HEK293 (cell line): ENCODE data around the gene CDH6.

Experiments used
- AEBP2 ChIP-seq: fragments of 450-650 bp; formaldehyde crosslinking; IDR thresholded peaks from 2 replicates; pipeline ENCODE4 v1.5.1; 2016; ENCODE audit warnings: missing biosample characterization, missing genetic modification characterization, borderline replicate concordance
- CTCF ChIP-seq: fragments of 450-650 bp; formaldehyde crosslinking; IDR thresholded peaks from 2 replicates; pipeline ENCODE4 v1.5.1; 2016; ENCODE audit warnings: missing biosample characterization, missing genetic modification characterization
- MYNN ChIP-seq: fragments of 450-650 bp; formaldehyde crosslinking; IDR thresholded peaks from 2 replicates; pipeline ENCODE4 v1.5.1; 2016; ENCODE audit warnings: missing biosample characterization, missing genetic modification characterization, borderline replicate concordance
- TCF7L2 ChIP-seq: IDR thresholded peaks from 2 replicates; pipeline ENCODE4 v1.6.1; 2011; ENCODE audit warnings: low read depth, mild to moderate bottlenecking, inconsistent platforms, low read length, moderate library complexity, borderline replicate concordance
- ZBTB21 ChIP-seq: fragments of 450-650 bp; formaldehyde crosslinking; IDR thresholded peaks from 2 replicates; pipeline ENCODE4 v1.5.1; 2017; ENCODE audit warnings: missing biosample characterization, missing genetic modification characterization
- ZFP37 ChIP-seq: fragments of 450-650 bp; formaldehyde crosslinking; IDR thresholded peaks from 2 replicates; pipeline ENCODE4 v1.5.1; 2016; ENCODE audit warnings: missing biosample characterization, missing genetic modification characterization
- ZNF10 ChIP-seq: fragments of 450-650 bp; formaldehyde crosslinking; IDR thresholded peaks from 2 replicates; pipeline ENCODE4 v1.5.1; 2017; ENCODE audit warnings: missing biosample characterization, missing genetic modification characterization
- ZNF169 ChIP-seq: fragments of 450-650 bp; formaldehyde crosslinking; IDR thresholded peaks from 2 replicates; pipeline ENCODE4 v1.5.1; 2016; ENCODE audit warnings: missing biosample characterization, missing genetic modification characterization
- ZNF394 ChIP-seq: fragments of 450-650 bp; formaldehyde crosslinking; IDR thresholded peaks from 2 replicates; pipeline ENCODE4 v1.5.1; 2016; ENCODE audit warnings: missing biosample characterization, missing genetic modification characterization, mild to moderate bottlenecking, moderate library complexity, borderline replicate concordance
- ZNF423 ChIP-seq: fragments of 450-650 bp; formaldehyde crosslinking; IDR thresholded peaks from 2 replicates; pipeline ENCODE4 v1.5.1; 2016; ENCODE audit warnings: missing biosample characterization, missing genetic modification characterization
- ZNF785 ChIP-seq: fragments of 450-650 bp; formaldehyde crosslinking; IDR thresholded peaks from 2 replicates; pipeline ENCODE4 v1.5.1; 2016; ENCODE audit warnings: missing biosample characterization, missing genetic modification characterization

DNA sequence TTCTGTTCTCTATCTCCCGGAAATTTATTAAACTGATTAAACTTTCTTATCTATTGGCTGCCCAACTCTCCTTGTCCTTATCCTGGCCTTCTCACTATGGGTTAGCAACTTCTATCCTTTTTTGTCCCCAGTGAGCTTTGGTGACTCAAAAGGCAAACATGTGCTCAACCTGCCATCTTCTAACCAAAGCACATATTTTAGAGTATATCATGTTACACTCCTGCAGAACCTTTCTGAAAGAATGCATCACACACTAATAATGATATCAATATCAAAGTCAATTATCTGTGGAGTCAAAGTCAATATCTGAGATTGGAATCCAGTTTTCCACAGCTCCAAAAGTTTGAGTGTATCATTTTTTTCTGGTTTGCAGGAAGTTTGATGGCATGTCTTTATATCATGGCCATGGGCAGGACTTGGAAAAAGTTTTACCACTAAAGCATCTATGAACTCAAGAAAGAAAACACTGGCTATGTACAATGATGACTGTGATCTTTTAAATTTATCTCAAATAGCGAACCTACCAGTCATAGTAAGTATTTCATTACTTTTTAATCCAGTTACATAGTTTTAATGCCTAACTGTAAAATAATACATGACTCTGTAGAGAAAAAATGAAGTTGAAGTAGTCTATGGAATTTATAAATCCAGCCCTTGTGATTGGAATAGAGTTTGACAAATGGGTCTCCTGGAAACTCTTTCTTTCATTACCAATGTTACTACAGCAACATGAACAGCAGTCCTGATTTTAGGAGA, 171.6 kb downstream of the CDH6 start:
- TF ChIP-seq ZNF394 (tag by site-specific recombination) (no peak), ZNF10 (tag by site-specific recombination) (no peak), CTCF (tag by site-specific recombination) (no peak), ZNF785 (tag by site-specific recombination) (no peak), ZFP37 (tag by site-specific recombination) (no peak), MYNN (tag by site-specific recombination) (no peak), AEBP2 (tag by site-specific recombination) (no peak), ZNF423 (no peak), ZNF169 (tag by site-specific recombination) (no peak), TCF7L2 (no peak), ZBTB21 (tag by site-specific recombination) (no peak)
